ENCODE data around the gene SLC35D1. TPM values are rescaled to one million over a fixed set of nuclear protein-coding genes. Genes with fewer than 3 reads are reported as not detected.

The SLC35D1 gene
- total RNA-seq, 6 donors from 2014 or later, result 1.4 to 8.6 (median 5.4) TPM

GRCh38 chr1:67001682-67002425, 52.1 kb downstream of the SLC35D1 start:
- DNase-seq (peak in 1 of 2 donors; percentile 44), ATAC-seq (ENCODE audit: low FRiP score in 2 of 2) (peak in 1 of 2 donors; percentile 47)
- WGBS, 2 donors, result 75 to 78% methylated on average over 5 of the region's 5 CpGs
- Histone ChIP-seq H3K27me3 (no peaks in the 10 kb centered on the region), H3K27ac (peak overlapping the region in 2 of 4 donors; percentile 10 to 22), H3K9me3 (no peaks in the 10 kb centered on the region), H3K4me3 (no peak overlapping the region), H3K4me1 (peaks cover 0 to 9% (median 2%) of the 10 kb centered on the region in 4 donors), H3K36me3 (peaks cover 0 to 19% (median 5%) of the 10 kb centered on the region in 4 donors)
- TF ChIP-seq EP300 (IDR thresholded peaks at IDR 0.05), result no peak
- TF ChIP-seq POLR2AphosphoS5 (IDR thresholded peaks at IDR 0.05), result no peak
- TF ChIP-seq CTCF (IDR thresholded peaks at IDR 0.05), result no peak
- TF ChIP-seq POLR2A (IDR thresholded peaks at IDR 0.05), result no peak

GRCh38 chr1:66999640-67000400, 54.1 kb downstream of the SLC35D1 start:
- ATAC-seq (ENCODE audit: low FRiP score in 2 of 2), result no peak
- TF ChIP-seq CTCF (IDR thresholded peaks at IDR 0.05) (no peak), EP300 (IDR thresholded peaks at IDR 0.05) (no peak), POLR2A (IDR thresholded peaks at IDR 0.05) (no peak), POLR2AphosphoS5 (IDR thresholded peaks at IDR 0.05) (no peak)
- Histone ChIP-seq H3K36me3 (peaks cover 0 to 19% (median 5%) of the 10 kb centered on the region in 4 donors), H3K9me3 (no peaks in the 10 kb centered on the region), H3K4me1 (peaks cover 0 to 9% (median 4%) of the 10 kb centered on the region in 4 donors), H3K4me3 (no peak overlapping the region), H3K27ac (no peak overlapping the region), H3K27me3 (no peaks in the 10 kb centered on the region)
- DNase-seq, result no peak
- 70 to 74% methylated on average over 7 of the region's 7 CpGs for WGBS, 2 donors

- no peaks in the 10 kb centered on the region for H3K9me3 ChIP-seq
- ATAC-seq (ENCODE audit: low FRiP score in 2 of 2), result no peak
- peaks cover 0 to 19% (median 5%) of the 10 kb centered on the region in 4 donors for H3K36me3 ChIP-seq
- no peak overlapping the region for H3K4me3 ChIP-seq
- no peak overlapping the region for H3K27ac ChIP-seq
- H3K27me3 ChIP-seq, result no peaks in the 10 kb centered on the region
- H3K4me1 ChIP-seq, result peaks cover 0 to 9% (median 4%) of the 10 kb centered on the region in 4 donors
- DNase-seq, result no peak
- TF ChIP-seq POLR2A (IDR thresholded peaks at IDR 0.05) (no peak), EP300 (IDR thresholded peaks at IDR 0.05) (no peak), POLR2AphosphoS5 (IDR thresholded peaks at IDR 0.05) (no peak), CTCF (IDR thresholded peaks at IDR 0.05) (no peak)
These were observed 55.0 kb downstream of the SLC35D1 start for GRCh38 chr1:66998972-66999371.

- DNase-seq, result peak in 1 of 2 donors; percentile 50
- no peaks in the 10 kb centered on the region for H3K9me3 ChIP-seq
- 66 to 69% methylated on average over 7 of the region's 7 CpGs for WGBS, 2 donors
These were observed 57.8 kb downstream of the SLC35D1 start for GRCh38 chr1:66996018-66996682.

More at GRCh38 chr1:66996018-66996682, 57.8 kb downstream of the SLC35D1 start:
- Histone ChIP-seq H3K36me3 (peaks cover 0 to 4% (median 0%) of the 10 kb centered on the region in 4 donors), H3K27ac (no peak overlapping the region), H3K4me3 (no peak overlapping the region), H3K27me3 (no peaks in the 10 kb centered on the region), H3K4me1 (peaks cover 0 to 5% (median 0%) of the 10 kb centered on the region in 4 donors)
- TF ChIP-seq POLR2AphosphoS5 (IDR thresholded peaks at IDR 0.05) (no peak), CTCF (IDR thresholded peaks at IDR 0.05) (peak; percentile 45 to 76 (median 64))
- peak in 1 of 2 donors; percentile 78 for ATAC-seq (ENCODE audit: low FRiP score in 2 of 2)

All from upper lobe of left lung (tissue), 6 donors.